HepG2 (cell line): ENCODE results near the gene VCP. TPM values are rescaled to one million over a fixed set of nuclear protein-coding genes. Genes with fewer than 3 reads are reported as not detected.

Experiments used
- ATAC-seq: fragments of 200-7000 bp; cut with Tn5 transposase; 3 replicates; pipeline ENCODE4 v1.9.1; 2020; ENCODE audit warnings: mild to moderate bottlenecking, moderate library complexity
- BruUV-seq: library from RNA; stranded (reverse); fragments of 400-500 nt; replicated peaks from 2 replicates; lab custom pipeline; 2021; lab: Mats Ljungman, UMichigan
- CTCF ChIA-PET: fragments of 300-600 bp; formaldehyde crosslinking; extraction: SDS; loops from one replicate; lab custom pipeline; 2021; ENCODE audit warnings: low total read pairs, inconsistent platforms, low intra/inter-chr PET ratio; lab: Yijun Ruan, JAX
- POLR2A ChIA-PET: fragments of 350-600 bp; sonication (Branson Sonifier 250); formaldehyde crosslinking; loops from one replicate; lab custom pipeline; 2020; ENCODE audit warnings: antibody characterized with exemption, inconsistent platforms; lab: Yijun Ruan, JAX
- DNase-seq: peaks from one replicate; pipeline ENCODE4 v3.0.0-alpha.2; 2015; ENCODE audit warnings: low spot score
- FAIRE-seq: peaks from 3 replicates; lab custom pipeline; 2011; peaks lifted over from hg19 to GRCh38; lab: Jason Lieb, UNC
- H2AFZ ChIP-seq: one replicate; pipeline ENCODE4 v1.6.1; 2011; ENCODE audit warnings: low read length, inconsistent platforms
- H3K27ac ChIP-seq: fragments of 300-600 bp; 3 replicates; pipeline ENCODE4 v1.8.0; 2011; ENCODE audit warnings: mixed run types, mild to moderate bottlenecking, mixed read lengths, low read length, inconsistent platforms; ENCODE audit not compliant: insufficient read depth; ENCODE audit errors: extremely low read length
- H3K27me3 ChIP-seq, 2 experiments: fragments of 200-600 bp in 1 of 2; 2 replicates in 1 of 2; 3 replicates in 1 of 2; pipeline versions ENCODE4 v1.6.0 to v1.8.0; 2011; ENCODE audit warnings: low read length in 2 of 2, mild to moderate bottlenecking in 2 of 2, moderate library complexity in 2 of 2, inconsistent platforms in 1 of 2; ENCODE audit not compliant: insufficient read depth in 2 of 2, control insufficient read depth in 1 of 2
- H3K36me3 ChIP-seq, 2 experiments: fragments of 200-600 bp in 1 of 2; replicated peaks in 1 of 2; 2 replicates in 1 of 2; 3 replicates in 1 of 2; pipeline versions ENCODE4 v1.5.1 to v1.8.0; 2011; ENCODE audit warnings: low read length in 2 of 2, inconsistent platforms in 1 of 2; ENCODE audit not compliant: insufficient read depth in 2 of 2, control insufficient read depth in 1 of 2
- H3K4me1 ChIP-seq: 2 replicates; pipeline ENCODE4 v1.5.1; 2012; ENCODE audit warnings: low read length, inconsistent platforms; ENCODE audit not compliant: insufficient read depth
- H3K4me2 ChIP-seq: 2 replicates; pipeline ENCODE4 v1.6.0; 2011; ENCODE audit warnings: low read depth, low read length, inconsistent platforms
- H3K4me3 ChIP-seq, 3 experiments: fragments of 200-600 bp in 1 of 3; sonication (generic), shearing (Covaris generic) in 1 of 3; replicated peaks in 1 of 3; 2 replicates each; pipeline ENCODE4 v1.5.1; 2011 to 2016; ENCODE audit warnings: low read length in 3 of 3, inconsistent platforms in 2 of 3, low read depth in 2 of 3, mild to moderate bottlenecking in 2 of 3, control low read depth in 1 of 3, mixed read lengths in 1 of 3; ENCODE audit not compliant: insufficient read depth in 1 of 3
- H3K79me2 ChIP-seq: one replicate; pipeline ENCODE4 v1.6.1; 2011; ENCODE audit warnings: low read length, inconsistent platforms; ENCODE audit not compliant: insufficient read depth
- H3K9ac ChIP-seq: 2 replicates; pipeline ENCODE4 v1.6.0; 2011; ENCODE audit warnings: mild to moderate bottlenecking, low read depth, low read length, inconsistent platforms; ENCODE audit not compliant: insufficient read depth
- H3K9me3 ChIP-seq: 2 replicates; pipeline ENCODE4 v1.5.1; 2012; ENCODE audit warnings: mild to moderate bottlenecking, low read length
- H4K20me1 ChIP-seq: 2 replicates; pipeline ENCODE4 v1.6.0; 2011; ENCODE audit warnings: inconsistent platforms, mild to moderate bottlenecking, low read length, moderate library complexity; ENCODE audit not compliant: insufficient read depth
- BCL6 ChIP-seq: IDR thresholded peaks from 2 replicates; pipeline ENCODE4 v1.6.1; 2016; ENCODE audit warnings: missing genetic modification reagents, missing compliant biosample characterization
- DNMT1 ChIP-seq: sonication (generic); formaldehyde crosslinking; IDR thresholded peaks from 2 replicates; pipeline ENCODE4 v1.5.1; 2020; ENCODE audit warnings: mild to moderate bottlenecking, missing genetic modification reagents
- HNRNPL ChIP-seq: fragments of 200-400 bp; formaldehyde crosslinking; IDR thresholded peaks from 2 replicates; pipeline ENCODE4 v1.6.1; 2017; ENCODE audit warnings: mild to moderate bottlenecking, low read depth, low read length
- PAWR ChIP-seq: sonication (generic); formaldehyde crosslinking; IDR thresholded peaks from 2 replicates; pipeline ENCODE4 v1.4.0; 2020; ENCODE audit warnings: missing genetic modification reagents, mild to moderate bottlenecking, borderline replicate concordance
- PCBP1 ChIP-seq: fragments of 200-400 bp; formaldehyde crosslinking; IDR thresholded peaks from 2 replicates; pipeline ENCODE4 v1.6.1; 2017; ENCODE audit warnings: mild to moderate bottlenecking, low read depth, low read length, borderline replicate concordance
- ZIK1 ChIP-seq: sonication (generic); formaldehyde crosslinking; IDR thresholded peaks from 2 replicates; pipeline ENCODE4 v1.5.0; 2020; ENCODE audit warnings: mild to moderate bottlenecking, low read depth, missing genetic modification reagents, borderline replicate concordance
- ZSCAN25 ChIP-seq: sonication (generic); formaldehyde crosslinking; IDR thresholded peaks from 2 replicates; pipeline ENCODE4 v1.8.0; 2022; ENCODE audit warnings: mild to moderate bottlenecking, missing genetic modification reagents
- WGBS: methylation state at CpG from one replicate; pipeline ENCODE4 v1.1.6; 2017; ENCODE audit warnings: low lambda C conversion rate; 5-methylcytosine and 5-hydroxymethylcytosine counted together
- in situ Hi-C: cut with HindIII; loops from 2 replicates; pipeline ENCODE4 v1.10.0; 2017; ENCODE audit warnings: low pct_unique_long_range_greater_than_20kb; ENCODE audit not compliant: extremely low pct_ligation_motif_present
- intact Hi-C: fragments of 100-400 bp; cut with micrococcal nuclease; formaldehyde crosslinking; loops from one replicate; pipeline ENCODE4 v1.10.0; 2022; ENCODE audit not compliant: unreplicated experiment
- polyA plus RNA-seq, 8 experiments: library from polyadenylated mRNA; depleted of rRNA in 3 of 8; stranded (reverse) in 7 of 8; unstranded in 1 of 8; fragments of >200 nt; fragmentation: Illumina TruSeq in 4 of 8; extraction: Trizol in 4 of 8; gene quantifications; 2 replicates each; pipeline versions ENCODE4 v1.2.1 to v1.2.3, GENCODE V29; 2011 to 2016; ENCODE audit warnings: low read depth in 4 of 8, missing spikeins in 1 of 8, mixed read lengths in 1 of 8; ENCODE audit not compliant: insufficient read depth in 1 of 8
- total RNA-seq, 5 experiments: library from RNA; depleted of rRNA; stranded (reverse); fragments of >200 nt; fragmentation: Illumina TruSeq; extraction: Trizol; gene quantifications; 2 replicates each; pipeline ENCODE4 v1.2.3, GENCODE V29; 2016; ENCODE audit warnings: low read depth in 1 of 5
- TF ChIP-seq, protein P1 (sequence below): sonication (generic); formaldehyde crosslinking; IDR thresholded peaks from 2 replicates; pipeline ENCODE4 v1.5.1; 2020; ENCODE audit warnings: mild to moderate bottlenecking, missing genetic modification reagents
- TF ChIP-seq, protein P2 (sequence below): sonication (generic); formaldehyde crosslinking; IDR thresholded peaks from 2 replicates; pipeline ENCODE4 v1.4.0; 2020; ENCODE audit warnings: missing genetic modification reagents
- TF ChIP-seq, protein P3 (sequence below): sonication (generic); formaldehyde crosslinking; IDR thresholded peaks from 2 replicates; pipeline ENCODE4 v1.8.0; 2022; ENCODE audit warnings: missing genetic modification reagents, mild to moderate bottlenecking, inconsistent platforms, borderline replicate concordance
- TF ChIP-seq, protein P4 (sequence below): sonication (generic); formaldehyde crosslinking; IDR thresholded peaks from 2 replicates; pipeline ENCODE4 v1.5.0; 2020; ENCODE audit warnings: missing genetic modification reagents
- TF ChIP-seq, protein P5 (sequence below): sonication (generic); formaldehyde crosslinking; IDR thresholded peaks from 2 replicates; pipeline ENCODE4 v1.8.1; 2023; ENCODE audit warnings: mild to moderate bottlenecking, inconsistent platforms, moderate library complexity, missing genetic modification reagents, borderline replicate concordance

The VCP gene
- total and polyA plus RNA-seq, 2 of the 13 experiments (the other 11 are each of a cell fraction or from before 2014, with no cell fraction given) = 143 to 391 TPM

DNA sequence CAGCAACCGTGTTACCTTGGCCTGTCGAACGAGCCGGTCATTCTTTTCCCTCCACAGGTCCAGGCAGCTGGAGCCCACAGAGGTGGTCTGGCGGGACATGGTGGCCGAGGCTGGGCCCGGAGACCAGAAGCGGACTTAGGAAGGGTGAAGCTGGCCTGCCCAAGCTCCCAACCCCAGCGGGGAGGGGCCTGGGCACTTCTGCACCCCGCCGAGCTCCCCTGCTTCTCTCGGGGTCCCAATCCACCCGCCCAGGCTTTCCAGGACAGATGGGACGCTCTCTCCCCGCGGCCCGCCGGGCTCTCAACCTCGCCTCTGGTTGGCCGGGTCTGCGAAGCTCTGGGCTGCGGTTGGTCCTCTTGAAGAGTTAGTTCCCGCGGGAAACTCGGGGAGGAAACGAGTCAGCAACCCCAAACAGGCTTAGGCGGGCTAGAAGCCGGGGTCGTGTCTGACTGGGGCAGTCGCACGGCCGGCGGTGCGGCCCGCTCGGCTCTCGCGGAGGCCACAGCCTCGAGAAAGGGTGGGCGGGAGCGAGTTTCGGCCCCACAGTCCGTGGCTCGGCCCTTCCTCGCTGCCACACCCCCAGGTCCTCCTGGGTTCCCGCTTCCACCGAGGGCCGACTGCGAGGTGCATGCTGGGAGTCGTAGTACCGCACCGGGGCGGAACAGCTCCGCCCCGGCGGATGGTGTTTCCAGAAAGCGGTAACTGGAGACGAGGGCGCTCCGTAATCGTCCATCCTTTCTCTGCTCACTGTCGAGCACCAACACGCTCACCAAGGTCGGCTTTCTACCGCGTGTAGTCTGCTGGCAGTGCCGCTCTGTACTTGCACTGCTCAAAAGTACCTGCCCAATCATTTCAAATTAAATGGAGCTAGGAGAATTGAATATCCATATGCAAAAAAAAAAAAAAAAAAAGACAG lies 7.3 kb upstream of the VCP start, which contains the start of gene FANCG:
FANCG (minus strand) TSS at position 517 of the 916 bp plus-strand sequence; CDS start at position 99, 418 bp downstream.
- ATAC-seq = peak; percentile 95
- Histone ChIP-seq H3K36me3 (peaks cover 4 to 21% of the 10 kb centered on the region in 2 experiments; a peak in 4 of 5 replicates), H3K4me3 (peak within 1 kb of the TSS; percentile 78 to 79 (median 78)), H3K79me2 (peaks cover 26% of the 10 kb centered on the region), H3K9me3 (no peaks in the 10 kb centered on the region), H3K27ac (peak within 1 kb of the TSS; percentile 76), H3K4me2 (peak within 1 kb of the TSS; percentile 97), H2AFZ (peak within 1 kb of the TSS; percentile 55), H3K27me3 (no peaks in the 10 kb centered on the region; a peak in 1 of 5 replicates), H3K9ac (peak within 1 kb of the TSS; percentile 75), H3K4me1 (peaks cover 23% of the 10 kb centered on the region), H4K20me1 (no peaks in the 10 kb centered on the region)
- 0% methylated on average over 25 of the region's 67 CpGs for WGBS
- peak; percentile 86 for DNase-seq
- in situ Hi-C loops = no loop called here
- no TSS peak for BruUV-seq
- ChIA-PET POLR2A (interaction anchor here (0.8 to 2.5 kb wide), 13 partner anchors 7 to 403 kb away, joined by 3 to 23 read pairs (median 6); partner anchors contain the start of genes ATOSB, PIGO, STOML2 and UNC13B), CTCF (no interaction called here)
- peak; percentile 90 for FAIRE-seq
- intact Hi-C loops = no loop called here
- TF ChIP-seq PCBP1 (no peak), ZSCAN25 (CRISPR knock-in tag) (peak; percentile 43; the same call in 1 of the 2 replicates), DNMT1 (no peak), BCL6 (peak; percentile 26; the same call in 1 of the 2 replicates), HNRNPL (no peak), PAWR (CRISPR knock-in tag) (no peak), ZIK1 (CRISPR knock-in tag) (no peak; the same call in 1 of the 2 replicates)
- TF ChIP-seq, protein P1, sequence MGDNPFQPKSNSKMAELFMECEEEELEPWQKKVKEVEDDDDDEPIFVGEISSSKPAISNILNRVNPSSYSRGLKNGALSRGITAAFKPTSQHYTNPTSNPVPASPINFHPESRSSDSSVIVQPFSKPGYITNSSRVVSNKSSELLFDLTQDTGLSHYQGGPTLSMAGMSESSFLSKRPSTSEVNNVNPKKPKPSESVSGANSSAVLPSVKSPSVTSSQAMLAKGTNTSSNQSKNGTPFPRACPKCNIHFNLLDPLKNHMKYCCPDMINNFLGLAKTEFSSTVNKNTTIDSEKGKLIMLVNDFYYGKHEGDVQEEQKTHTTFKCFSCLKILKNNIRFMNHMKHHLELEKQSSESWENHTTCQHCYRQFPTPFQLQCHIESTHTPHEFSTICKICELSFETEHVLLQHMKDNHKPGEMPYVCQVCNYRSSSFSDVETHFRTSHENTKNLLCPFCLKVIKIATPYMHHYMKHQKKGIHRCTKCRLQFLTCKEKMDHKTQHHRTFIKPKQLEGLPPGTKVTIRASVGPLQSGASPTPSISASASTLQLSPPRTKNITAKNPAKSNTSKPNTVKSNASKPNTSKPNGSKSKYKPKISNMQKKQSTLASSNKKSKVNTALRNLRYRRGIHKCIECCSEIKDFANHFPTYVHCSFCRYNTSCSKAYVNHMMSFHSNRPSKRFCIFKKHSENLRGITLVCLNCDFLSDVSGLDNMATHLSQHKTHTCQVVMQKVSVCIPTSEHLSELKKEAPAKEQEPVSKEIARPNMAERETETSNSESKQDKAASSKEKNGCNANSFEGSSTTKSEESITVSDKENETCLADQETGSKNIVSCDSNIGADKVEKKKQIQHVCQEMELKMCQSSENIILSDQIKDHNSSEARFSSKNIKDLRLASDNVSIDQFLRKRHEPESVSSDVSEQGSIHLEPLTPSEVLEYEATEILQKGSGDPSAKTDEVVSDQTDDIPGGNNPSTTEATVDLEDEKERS (CRISPR knock-in tag) = peak; percentile 92
- TF ChIP-seq, protein P2, sequence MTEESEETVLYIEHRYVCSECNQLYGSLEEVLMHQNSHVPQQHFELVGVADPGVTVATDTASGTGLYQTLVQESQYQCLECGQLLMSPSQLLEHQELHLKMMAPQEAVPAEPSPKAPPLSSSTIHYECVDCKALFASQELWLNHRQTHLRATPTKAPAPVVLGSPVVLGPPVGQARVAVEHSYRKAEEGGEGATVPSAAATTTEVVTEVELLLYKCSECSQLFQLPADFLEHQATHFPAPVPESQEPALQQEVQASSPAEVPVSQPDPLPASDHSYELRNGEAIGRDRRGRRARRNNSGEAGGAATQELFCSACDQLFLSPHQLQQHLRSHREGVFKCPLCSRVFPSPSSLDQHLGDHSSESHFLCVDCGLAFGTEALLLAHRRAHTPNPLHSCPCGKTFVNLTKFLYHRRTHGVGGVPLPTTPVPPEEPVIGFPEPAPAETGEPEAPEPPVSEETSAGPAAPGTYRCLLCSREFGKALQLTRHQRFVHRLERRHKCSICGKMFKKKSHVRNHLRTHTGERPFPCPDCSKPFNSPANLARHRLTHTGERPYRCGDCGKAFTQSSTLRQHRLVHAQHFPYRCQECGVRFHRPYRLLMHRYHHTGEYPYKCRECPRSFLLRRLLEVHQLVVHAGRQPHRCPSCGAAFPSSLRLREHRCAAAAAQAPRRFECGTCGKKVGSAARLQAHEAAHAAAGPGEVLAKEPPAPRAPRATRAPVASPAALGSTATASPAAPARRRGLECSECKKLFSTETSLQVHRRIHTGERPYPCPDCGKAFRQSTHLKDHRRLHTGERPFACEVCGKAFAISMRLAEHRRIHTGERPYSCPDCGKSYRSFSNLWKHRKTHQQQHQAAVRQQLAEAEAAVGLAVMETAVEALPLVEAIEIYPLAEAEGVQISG (CRISPR knock-in tag) = peak; percentile 96
- TF ChIP-seq, protein P3, sequence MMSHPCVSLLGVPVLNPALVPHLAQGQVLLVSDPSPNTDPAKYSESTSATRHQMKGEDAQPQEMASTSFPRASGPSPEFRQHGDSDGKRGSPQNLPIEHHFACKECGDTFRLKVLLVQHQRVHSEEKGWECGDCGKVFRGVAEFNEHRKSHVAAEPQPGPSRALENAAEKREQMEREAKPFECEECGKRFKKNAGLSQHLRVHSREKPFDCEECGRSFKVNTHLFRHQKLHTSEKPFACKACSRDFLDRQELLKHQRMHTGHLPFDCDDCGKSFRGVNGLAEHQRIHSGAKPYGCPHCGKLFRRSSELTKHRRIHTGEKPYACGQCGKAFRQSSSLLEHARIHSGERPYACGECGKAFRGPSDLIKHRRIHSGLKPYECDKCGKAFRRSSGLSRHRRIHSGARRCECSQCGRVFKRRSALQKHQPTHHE (CRISPR knock-in tag) = no peak; the same call in 1 of the 2 replicates
- TF ChIP-seq, protein P4, sequence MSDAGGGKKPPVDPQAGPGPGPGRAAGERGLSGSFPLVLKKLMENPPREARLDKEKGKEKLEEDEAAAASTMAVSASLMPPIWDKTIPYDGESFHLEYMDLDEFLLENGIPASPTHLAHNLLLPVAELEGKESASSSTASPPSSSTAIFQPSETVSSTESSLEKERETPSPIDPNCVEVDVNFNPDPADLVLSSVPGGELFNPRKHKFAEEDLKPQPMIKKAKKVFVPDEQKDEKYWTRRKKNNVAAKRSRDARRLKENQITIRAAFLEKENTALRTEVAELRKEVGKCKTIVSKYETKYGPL = no peak
- TF ChIP-seq, protein P5, sequence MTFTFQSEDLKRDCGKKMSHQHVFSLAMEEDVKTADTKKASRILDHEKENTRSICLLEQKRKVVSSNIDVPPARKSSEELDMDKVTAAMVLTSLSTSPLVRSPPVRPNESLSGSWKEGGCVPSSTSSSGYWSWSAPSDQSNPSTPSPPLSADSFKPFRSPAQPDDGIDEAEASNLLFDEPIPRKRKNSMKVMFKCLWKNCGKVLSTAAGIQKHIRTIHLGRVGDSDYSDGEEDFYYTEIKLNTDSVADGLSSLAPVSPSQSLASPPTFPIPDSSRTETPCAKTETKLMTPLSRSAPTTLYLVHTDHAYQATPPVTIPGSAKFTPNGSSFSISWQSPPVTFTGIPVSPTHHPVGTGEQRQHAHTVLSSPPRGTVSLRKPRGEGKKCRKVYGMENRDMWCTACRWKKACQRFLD = peak; percentile 72; the same call in 1 of the 2 replicates
